Measurements from ENCODE around the gene BDKRB2. TPM values are rescaled to one million over a fixed set of nuclear protein-coding genes. Genes with fewer than 3 reads are reported as not detected.

Gene BDKRB2
- total and polyA plus RNA-seq, 2 of the 4 experiments (the other 2 are of a cell fraction) = 60.9 to 73.1 TPM

- H2AFZ ChIP-seq (replicated peaks; ENCODE audit: low read length, poor library complexity) = peak overlapping the region; percentile 90
- no peaks in the 10 kb centered on the region for H3K27me3 ChIP-seq (ENCODE audit: control insufficient read depth, insufficient read depth, low read length)
- H2BK15ac ChIP-seq (ENCODE audit: low read depth, low read length) = peak overlapping the region; percentile 96
- TF ChIP-seq CHD1 (IDR thresholded peaks at IDR 0.05; ENCODE audit: low read depth, low read length) (0 out of 2 replicates have a peak, but pooled peaks have one; percentile 40), USF2 (IDR thresholded peaks at IDR 0.05; ENCODE audit: low read depth, low read length) (no peak), RAD21 (IDR thresholded peaks at IDR 0.05; ENCODE audit: low read length) (no peak), NFE2L2 (IDR thresholded peaks at IDR 0.05; ENCODE audit: low read depth, low read length) (no peak), CEBPB (IDR thresholded peaks at IDR 0.05; ENCODE audit: low read depth, low read length) (no peak), FOS (IDR thresholded peaks at IDR 0.05; ENCODE audit: low read depth, low read length) (no peak), MXI1 (IDR thresholded peaks at IDR 0.05; ENCODE audit: borderline replicate concordance, low read depth, low read length) (no peak)
- in situ Hi-C loops (cut with MboI; ENCODE audit: low sequenced_read_pairs) = no loop called here
- no peak for DNase-seq
- no TSS peak for BruUV-seq (replicated peaks)
- intact Hi-C loops (cut with micrococcal nuclease) = loop anchor here (1.0 to 10.0 kb wide), 4 partner anchors 29 to 211 kb away; no protein-coding TSS in a partner anchor
- peak overlapping the region; percentile 97 for H3K27ac ChIP-seq (ENCODE audit: insufficient read depth, low read length)
- 13% methylated on average over 3 of the region's 21 CpGs; no CpG with 5 or more reads in 1 of the 2 experiments for WGBS, 2 experiments (ENCODE audit: extremely low coverage in 2 of 2, insufficient read length in 1 of 2)
- peaks cover 40% of the 10 kb centered on the region for H4K20me1 ChIP-seq (ENCODE audit: insufficient read depth, low read length)
- ATAC-seq (ENCODE audit: low read depth) = peak; percentile 6
- peak overlapping the region; percentile 98 for H4K91ac ChIP-seq (ENCODE audit: insufficient read depth, low read depth, low read length)
- peak overlapping the region; percentile 83 for H4K5ac ChIP-seq (ENCODE audit: low read depth, low read length)
- H3K9ac ChIP-seq (ENCODE audit: low read depth, low read length) = peak overlapping the region; percentile 99
- CTCF ChIA-PET = interaction anchor here (0.8 to 2.5 kb wide), 3 partner anchors 43 to 104 kb away, joined by 3 to 9 read pairs (median 7); no protein-coding TSS in a partner anchor
- peak overlapping the region; percentile 90 to 94 for H4K8ac ChIP-seq (ENCODE audit: low read depth in 2 of 2, low read length in 2 of 2)
- H2AK5ac ChIP-seq (ENCODE audit: low read depth, low read length) = peak overlapping the region; percentile 95
- H2BK120ac ChIP-seq (ENCODE audit: low read depth, low read length) = peak overlapping the region; percentile 81
- H3K79me1 ChIP-seq (ENCODE audit: low read depth in 1 of 2, low read length in 2 of 2) = peaks cover 32 to 63% of the 10 kb centered on the region in 2 experiments
- peak overlapping the region; percentile 99 for H3K56ac ChIP-seq (ENCODE audit: extremely low read depth, insufficient read depth, low read length)
- H3K18ac ChIP-seq (ENCODE audit: low read depth, low read length) = peak overlapping the region; percentile 95
- peak overlapping the region; percentile 48 for H2BK20ac ChIP-seq (ENCODE audit: low read depth, low read length)
- peak overlapping the region; percentile 75 for H3K23ac ChIP-seq (ENCODE audit: low read depth, low read length)
- H3K4me1 ChIP-seq (ENCODE audit: control insufficient read depth, insufficient read depth, low read length) = peaks cover 22% of the 10 kb centered on the region
- H3K4me3 ChIP-seq (ENCODE audit: insufficient read depth, low read depth, low read length) = peak overlapping the region; percentile 88
- peak overlapping the region; percentile 99 for H3K14ac ChIP-seq (replicated peaks; ENCODE audit: low read depth, low read length)
- H3K36me3 ChIP-seq (ENCODE audit: control insufficient read depth, insufficient read depth, low read length) = peaks cover 37% of the 10 kb centered on the region
- peak overlapping the region; percentile 97 for H2AK9ac ChIP-seq (replicated peaks; ENCODE audit: low read depth, low read length, poor library complexity)
- POLR2A ChIA-PET (ENCODE audit: unreplicated experiment) = interaction anchor here (0.6 to 1.6 kb wide), 6 partner anchors 16 to 110 kb away, joined by 3 to 11 read pairs (median 4); no protein-coding TSS in a partner anchor
- H3K9me1 ChIP-seq (ENCODE audit: insufficient read depth, low read length) = peaks cover 22% of the 10 kb centered on the region
- H3K4ac ChIP-seq (ENCODE audit: low read depth, low read length) = peak overlapping the region; percentile 94
- no peaks in the 10 kb centered on the region; the same call in 1 of the 2 replicates for H3K9me3 ChIP-seq (ENCODE audit: control insufficient read depth, insufficient read depth, low read length)
- H2BK5ac ChIP-seq (ENCODE audit: low read depth, low read length, poor library complexity, severe bottlenecking) = peak overlapping the region; percentile 94
- peak overlapping the region; percentile 98 for H3K4me2 ChIP-seq (ENCODE audit: low read depth, low read length)
- dilution Hi-C loops (cut with HindIII; ENCODE audit: low sequenced_read_pairs, unreplicated experiment) = no loop called here
Measured at GRCh38 chr14:96205059-96205977, 679 bp downstream of the BDKRB2 start.

Measured in IMR-90 (cell line).